Panc1 (cell line): ENCODE data around the gene PLCG2. TPM values are rescaled to one million over a fixed set of nuclear protein-coding genes. Genes with fewer than 3 reads are reported as not detected.

Source experiments
- ATAC-seq: fragments of 200-7000 bp; cut with Tn5 transposase; 2 replicates; pipeline ENCODE4 v1.9.1; 2020; ENCODE audit warnings: mild to moderate bottlenecking, moderate library complexity
- BruUV-seq: library from RNA; stranded (reverse); fragments of 400-500 nt; replicated peaks from 2 replicates; lab custom pipeline; 2021; lab: Mats Ljungman, UMichigan
- CTCF ChIA-PET: fragments of 300-600 bp; sonication (Branson Sonifier 250); formaldehyde crosslinking; loops from one replicate; lab custom pipeline; 2022; ENCODE audit warnings: antibody characterized with exemption; lab: Charles Lee
- POLR2A ChIA-PET: fragments of 300-600 bp; sonication (Branson Sonifier 250); formaldehyde crosslinking; loops from one replicate; lab custom pipeline; 2022; ENCODE audit warnings: antibody characterized with exemption; lab: Charles Lee
- DNase-seq: peaks from one replicate; pipeline ENCODE4 v3.0.0-alpha.2; 2010; ENCODE audit warnings: low read depth, low spot score
- H3K27ac ChIP-seq: 2 replicates; pipeline ENCODE4 v1.5.1; 2011; ENCODE audit warnings: mild to moderate bottlenecking, low read length, inconsistent platforms
- H3K27me3 ChIP-seq: fragments of 200-500 bp; sonication (Bioruptor generic); 2 replicates; pipeline ENCODE4 v1.6.0; 2014; ENCODE audit warnings: low read length, inconsistent platforms; ENCODE audit not compliant: control insufficient read depth, insufficient read depth
- H3K36me3 ChIP-seq: fragments of 200-500 bp; sonication (Bioruptor generic); 2 replicates; pipeline ENCODE4 v1.5.1; 2014; ENCODE audit warnings: inconsistent platforms, mild to moderate bottlenecking, low read length, moderate library complexity; ENCODE audit not compliant: control insufficient read depth, insufficient read depth
- H3K4me1 ChIP-seq: 2 replicates; pipeline ENCODE4 v1.5.1; 2011; ENCODE audit warnings: inconsistent platforms, mild to moderate bottlenecking, low read length, moderate library complexity; ENCODE audit not compliant: control insufficient read depth, insufficient read depth
- H3K4me3 ChIP-seq, 2 experiments: 2 replicates each; pipeline ENCODE4 v1.5.1; 2011 to 2012; ENCODE audit warnings: low read depth in 2 of 2, low read length in 2 of 2, mild to moderate bottlenecking in 2 of 2, inconsistent platforms in 1 of 2, moderate library complexity in 1 of 2
- H3K9me3 ChIP-seq: fragments of 200-500 bp; sonication (Bioruptor generic); 2 replicates; pipeline ENCODE4 v1.5.1; 2014; ENCODE audit warnings: low read depth, mild to moderate bottlenecking, inconsistent platforms, low read length, moderate library complexity; ENCODE audit not compliant: control insufficient read depth, insufficient read depth
- POLR2AphosphoS5 ChIP-seq: IDR thresholded peaks from 2 replicates; pipeline ENCODE4 v1.6.1; 2012; ENCODE audit warnings: mild to moderate bottlenecking, low read depth, low read length, moderate library complexity
- SIN3A ChIP-seq: IDR thresholded peaks from 2 replicates; pipeline ENCODE4 v1.6.1; 2012; ENCODE audit warnings: low read depth, mild to moderate bottlenecking, low read length, moderate library complexity, borderline replicate concordance; ENCODE audit not compliant: insufficient read depth
- TCF7L2 ChIP-seq: IDR thresholded peaks from 2 replicates; pipeline ENCODE4 v1.6.1; 2011; ENCODE audit warnings: mild to moderate bottlenecking, low read depth, low read length, inconsistent platforms
- in situ Hi-C: cut with HindIII; loops from 2 replicates; pipeline ENCODE4 v1.10.0; 2016; ENCODE audit warnings: low sequenced_read_pairs, low pct_unique_long_range_greater_than_20kb
- intact Hi-C: fragments of 100-400 bp; cut with micrococcal nuclease; formaldehyde crosslinking; loops from one replicate; pipeline ENCODE4 v1.10.0; 2022; ENCODE audit not compliant: unreplicated experiment
- total RNA-seq: library from RNA; stranded (reverse); gene quantifications from one replicate; pipeline ENCODE4 v1.2.1, GENCODE V29; 2021; ENCODE audit not compliant: unreplicated experiment
- TF ChIP-seq, protein P1 (sequence below): fragments of 450-650 bp; IDR thresholded peaks from 2 replicates; pipeline ENCODE4 v1.5.1; 2017; ENCODE audit warnings: mild to moderate bottlenecking
- TF ChIP-seq, protein P2 (sequence below), 2 experiments: IDR thresholded peaks; 2 replicates each; pipeline ENCODE4 v1.6.1; 2011 to 2012; ENCODE audit warnings: low read depth in 2 of 2, control low read depth in 1 of 2, low read length in 1 of 2, mild to moderate bottlenecking in 1 of 2, moderate library complexity in 1 of 2; ENCODE audit not compliant: insufficient read depth in 1 of 2

PLCG2 gene
- total RNA-seq, 1 experiment from 2014 or later = 10.8 TPM

DNA sequence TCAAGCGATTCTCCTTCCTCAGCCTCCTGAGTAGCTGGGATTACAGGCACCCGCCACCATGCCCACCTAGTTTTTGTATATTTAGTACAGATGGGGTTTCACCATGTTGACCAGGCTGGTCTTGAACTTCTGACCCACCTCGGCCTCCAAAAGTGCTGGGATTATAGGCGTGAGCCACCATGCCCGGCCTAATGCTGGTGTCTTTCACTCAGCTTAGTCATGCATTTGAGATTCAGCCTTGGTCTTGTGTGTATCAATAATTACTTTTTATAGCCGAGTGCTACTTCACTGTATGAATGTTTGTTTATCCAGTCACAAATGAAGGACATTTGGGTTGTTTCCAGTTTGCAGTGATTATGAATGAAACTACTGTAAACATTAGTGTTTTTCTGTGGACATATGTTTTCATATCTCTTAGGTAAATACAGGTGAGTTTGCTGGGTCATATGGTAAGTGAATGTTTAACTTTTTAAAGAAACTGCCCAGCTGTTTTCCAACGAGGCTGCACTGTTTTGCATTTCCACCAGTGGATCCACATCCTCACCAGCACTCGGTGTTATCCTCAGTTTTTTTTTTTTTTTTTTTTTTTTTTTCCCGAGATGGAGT is 11.0 kb upstream of the PLCG2 start:
- Histone ChIP-seq H3K27me3 (no peaks in the 10 kb centered on the region), H3K27ac (no peak overlapping the region), H3K4me3 (no peak overlapping the region), H3K36me3 (no peaks in the 10 kb centered on the region), H3K4me1 (no peaks in the 10 kb centered on the region), H3K9me3 (no peaks in the 10 kb centered on the region)
- no TSS peak for BruUV-seq
- POLR2A ChIA-PET = interaction anchor here (0.7 kb wide), 1 partner anchor 399 kb away, joined by 4 read pairs; no protein-coding TSS in a partner anchor
- ATAC-seq = no peak
- no peak for DNase-seq
- CTCF ChIA-PET = interaction anchor here (0.6 kb wide), 1 partner anchor 18 kb away, joined by 9 read pairs; no protein-coding TSS in a partner anchor
- in situ Hi-C loops (no loop called here), intact Hi-C loops (no loop called here)
- TF ChIP-seq POLR2AphosphoS5 (no peak), TCF7L2 (no peak), SIN3A (no peak)
- TF ChIP-seq, protein P1, sequence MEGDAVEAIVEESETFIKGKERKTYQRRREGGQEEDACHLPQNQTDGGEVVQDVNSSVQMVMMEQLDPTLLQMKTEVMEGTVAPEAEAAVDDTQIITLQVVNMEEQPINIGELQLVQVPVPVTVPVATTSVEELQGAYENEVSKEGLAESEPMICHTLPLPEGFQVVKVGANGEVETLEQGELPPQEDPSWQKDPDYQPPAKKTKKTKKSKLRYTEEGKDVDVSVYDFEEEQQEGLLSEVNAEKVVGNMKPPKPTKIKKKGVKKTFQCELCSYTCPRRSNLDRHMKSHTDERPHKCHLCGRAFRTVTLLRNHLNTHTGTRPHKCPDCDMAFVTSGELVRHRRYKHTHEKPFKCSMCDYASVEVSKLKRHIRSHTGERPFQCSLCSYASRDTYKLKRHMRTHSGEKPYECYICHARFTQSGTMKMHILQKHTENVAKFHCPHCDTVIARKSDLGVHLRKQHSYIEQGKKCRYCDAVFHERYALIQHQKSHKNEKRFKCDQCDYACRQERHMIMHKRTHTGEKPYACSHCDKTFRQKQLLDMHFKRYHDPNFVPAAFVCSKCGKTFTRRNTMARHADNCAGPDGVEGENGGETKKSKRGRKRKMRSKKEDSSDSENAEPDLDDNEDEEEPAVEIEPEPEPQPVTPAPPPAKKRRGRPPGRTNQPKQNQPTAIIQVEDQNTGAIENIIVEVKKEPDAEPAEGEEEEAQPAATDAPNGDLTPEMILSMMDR = no peak
- TF ChIP-seq, protein P2, sequence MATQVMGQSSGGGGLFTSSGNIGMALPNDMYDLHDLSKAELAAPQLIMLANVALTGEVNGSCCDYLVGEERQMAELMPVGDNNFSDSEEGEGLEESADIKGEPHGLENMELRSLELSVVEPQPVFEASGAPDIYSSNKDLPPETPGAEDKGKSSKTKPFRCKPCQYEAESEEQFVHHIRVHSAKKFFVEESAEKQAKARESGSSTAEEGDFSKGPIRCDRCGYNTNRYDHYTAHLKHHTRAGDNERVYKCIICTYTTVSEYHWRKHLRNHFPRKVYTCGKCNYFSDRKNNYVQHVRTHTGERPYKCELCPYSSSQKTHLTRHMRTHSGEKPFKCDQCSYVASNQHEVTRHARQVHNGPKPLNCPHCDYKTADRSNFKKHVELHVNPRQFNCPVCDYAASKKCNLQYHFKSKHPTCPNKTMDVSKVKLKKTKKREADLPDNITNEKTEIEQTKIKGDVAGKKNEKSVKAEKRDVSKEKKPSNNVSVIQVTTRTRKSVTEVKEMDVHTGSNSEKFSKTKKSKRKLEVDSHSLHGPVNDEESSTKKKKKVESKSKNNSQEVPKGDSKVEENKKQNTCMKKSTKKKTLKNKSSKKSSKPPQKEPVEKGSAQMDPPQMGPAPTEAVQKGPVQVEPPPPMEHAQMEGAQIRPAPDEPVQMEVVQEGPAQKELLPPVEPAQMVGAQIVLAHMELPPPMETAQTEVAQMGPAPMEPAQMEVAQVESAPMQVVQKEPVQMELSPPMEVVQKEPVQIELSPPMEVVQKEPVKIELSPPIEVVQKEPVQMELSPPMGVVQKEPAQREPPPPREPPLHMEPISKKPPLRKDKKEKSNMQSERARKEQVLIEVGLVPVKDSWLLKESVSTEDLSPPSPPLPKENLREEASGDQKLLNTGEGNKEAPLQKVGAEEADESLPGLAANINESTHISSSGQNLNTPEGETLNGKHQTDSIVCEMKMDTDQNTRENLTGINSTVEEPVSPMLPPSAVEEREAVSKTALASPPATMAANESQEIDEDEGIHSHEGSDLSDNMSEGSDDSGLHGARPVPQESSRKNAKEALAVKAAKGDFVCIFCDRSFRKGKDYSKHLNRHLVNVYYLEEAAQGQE (IDR thresholded peaks at IDR 0.05; ENCODE audit: insufficient read depth in 1 of 2, low read depth in 2 of 2, low read length in 1 of 2) = no peak

DNA sequence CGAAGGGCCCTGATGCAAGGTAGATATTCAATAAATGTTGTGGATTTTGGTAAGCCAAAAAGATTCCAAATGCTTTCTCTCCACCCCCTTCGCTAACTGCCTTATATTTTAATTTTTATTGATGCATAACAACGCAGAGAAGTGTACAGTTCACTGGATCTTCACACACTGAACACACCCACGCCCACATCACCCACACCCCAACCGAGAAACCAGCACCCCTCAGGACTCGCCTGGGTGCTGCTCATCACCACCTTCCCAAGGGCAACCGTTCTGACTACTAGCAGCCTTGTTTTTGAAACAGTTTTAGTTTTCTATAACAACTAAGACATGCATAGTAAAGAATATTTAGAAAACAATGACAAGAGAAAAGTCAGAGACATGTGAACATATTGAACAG is 9.1 kb upstream of the PLCG2 start:
- DNase-seq = no peak
- no TSS peak for BruUV-seq
- ChIA-PET POLR2A (no interaction called here), CTCF (no interaction called here)
- Histone ChIP-seq H3K4me3 (no peak overlapping the region), H3K27ac (no peak overlapping the region), H3K27me3 (no peaks in the 10 kb centered on the region), H3K4me1 (no peaks in the 10 kb centered on the region), H3K9me3 (no peaks in the 10 kb centered on the region), H3K36me3 (no peaks in the 10 kb centered on the region)
- TF ChIP-seq, protein P2 (IDR thresholded peaks at IDR 0.05; ENCODE audit: insufficient read depth in 1 of 2, low read depth in 2 of 2, low read length in 1 of 2) = no peak
- TF ChIP-seq TCF7L2 = no peak
- TF ChIP-seq, protein P1 = no peak
- TF ChIP-seq SIN3A = no peak
- TF ChIP-seq POLR2AphosphoS5 = no peak
- intact Hi-C loops (no loop called here), in situ Hi-C loops (no loop called here)
- ATAC-seq = no peak
